Left lobe of liver (tissue), 2 donors: ENCODE results near the gene RASA3. TPM values are rescaled to one million over a fixed set of nuclear protein-coding genes. Genes with fewer than 3 reads are reported as not detected.

Source experiments
- ATAC-seq: fragments of 200-7000 bp; cut with Tn5 transposase; one replicate; pipeline ENCODE4 v1.9.1; 2020; ENCODE audit warnings: mild to moderate bottlenecking, moderate library complexity
- DNase-seq: peaks from one replicate; pipeline ENCODE4 v3.0.0-alpha.2; 2020; ENCODE audit warnings: low spot score
- total RNA-seq: library from RNA; stranded (reverse); gene quantifications from one replicate; pipeline ENCODE4 v1.2.1, GENCODE V29; 2021
- donor health status: DM: no; HTN: no; CAD: no; lungs with moderate emphysema.
- donor health status: DM: no; HTN: yes; CAD: no.

RASA3 gene
- total RNA-seq, 1 donor from 2014 or later, result 4.5 TPM

GRCh38 chr13:113962975-113963374, 169.4 kb downstream of the RASA3 start:
- no peak for DNase-seq
- ATAC-seq, result no peak

DNA sequence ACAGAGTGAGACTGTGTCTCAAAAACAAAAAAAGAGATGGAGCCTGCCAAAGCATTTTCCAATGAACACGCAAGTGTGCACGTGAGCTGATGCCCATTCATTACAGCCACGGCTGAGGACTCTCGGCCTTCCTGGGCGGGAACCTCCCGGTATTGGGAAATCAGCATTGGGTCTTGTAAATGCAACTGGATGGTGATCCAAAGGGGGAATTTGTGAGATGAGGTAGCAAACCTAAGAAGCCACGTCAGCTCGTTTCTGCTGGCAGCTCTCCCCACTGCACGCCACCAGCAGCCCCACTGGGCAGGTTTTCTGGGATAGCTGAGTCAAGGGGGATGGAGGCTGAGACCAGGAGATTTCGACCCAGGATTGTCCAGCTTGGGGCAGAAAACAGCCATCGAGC, 170.0 kb downstream of the RASA3 start:
- no peak for ATAC-seq

GRCh38 chr13:113960276-113960948, 172.0 kb downstream of the RASA3 start:
- ATAC-seq, result no peak

More for the DNA sequence above, 170.0 kb downstream of the RASA3 start:
- no peak for DNase-seq

DNA sequence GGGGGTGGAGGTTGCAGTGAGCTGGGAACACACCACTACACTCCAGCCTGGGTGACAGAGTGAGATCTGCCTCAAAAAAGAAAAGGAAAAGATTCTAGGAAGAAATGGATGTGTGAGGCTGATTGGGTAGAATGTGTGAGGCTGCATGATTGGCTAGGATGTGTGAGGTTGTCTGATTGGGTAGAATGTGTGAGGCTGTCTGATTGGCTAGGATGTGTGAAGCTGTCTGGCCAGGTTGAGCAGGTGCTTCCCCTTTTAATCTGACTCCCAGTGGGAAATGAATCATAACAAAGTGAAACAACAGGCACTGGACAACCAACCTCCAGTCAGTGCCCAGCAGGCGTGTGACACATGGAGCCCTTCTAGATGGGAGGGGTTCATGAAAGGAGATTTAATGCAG, 173.2 kb downstream of the RASA3 start:
- DNase-seq, result no peak
- ATAC-seq, result no peak

More at GRCh38 chr13:113960276-113960948, 172.0 kb downstream of the RASA3 start:
- no peak for DNase-seq

- DNase-seq (no peak), ATAC-seq (no peak)
Observed at GRCh38 chr13:113958373-113958772, 174.1 kb downstream of the RASA3 start.

GRCh38 chr13:113956571-113956970, 175.9 kb downstream of the RASA3 start:
- DNase-seq, result no peak

GRCh38 chr13:113955691-113956090, 176.7 kb downstream of the RASA3 start:
- ATAC-seq (no peak), DNase-seq (no peak)

More at GRCh38 chr13:113956571-113956970, 175.9 kb downstream of the RASA3 start:
- ATAC-seq, result no peak

- ATAC-seq, result no peak
- no peak for DNase-seq
Observed at GRCh38 chr13:113955235-113955634, 177.2 kb downstream of the RASA3 start.

GRCh38 chr13:113954046-113954835, 178.2 kb downstream of the RASA3 start:
- DNase-seq (no peak), ATAC-seq (no peak)

DNA sequence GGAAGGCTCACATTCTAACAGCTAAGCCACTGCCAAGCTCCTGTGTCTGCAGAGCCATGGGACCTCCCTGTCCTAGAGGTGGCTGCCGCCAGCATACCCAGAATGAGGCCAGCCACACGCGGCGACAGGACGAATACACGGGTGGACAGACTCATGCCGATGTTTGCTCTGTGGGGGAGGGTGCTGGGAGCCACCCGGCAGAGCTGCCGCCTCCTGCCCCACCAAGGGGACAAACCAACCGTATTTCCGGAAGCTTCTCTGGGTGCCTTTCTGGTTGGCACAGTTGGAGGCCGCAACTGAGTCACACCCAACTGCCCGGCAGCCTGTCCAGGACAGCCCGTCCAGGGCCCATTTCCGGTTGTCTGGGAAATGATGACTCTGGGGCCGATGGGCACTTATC, 178.9 kb downstream of the RASA3 start:
- no peak for ATAC-seq
- no peak for DNase-seq

GRCh38 chr13:113952983-113953520, 179.4 kb downstream of the RASA3 start:
- no peak for DNase-seq
- no peak for ATAC-seq

DNA sequence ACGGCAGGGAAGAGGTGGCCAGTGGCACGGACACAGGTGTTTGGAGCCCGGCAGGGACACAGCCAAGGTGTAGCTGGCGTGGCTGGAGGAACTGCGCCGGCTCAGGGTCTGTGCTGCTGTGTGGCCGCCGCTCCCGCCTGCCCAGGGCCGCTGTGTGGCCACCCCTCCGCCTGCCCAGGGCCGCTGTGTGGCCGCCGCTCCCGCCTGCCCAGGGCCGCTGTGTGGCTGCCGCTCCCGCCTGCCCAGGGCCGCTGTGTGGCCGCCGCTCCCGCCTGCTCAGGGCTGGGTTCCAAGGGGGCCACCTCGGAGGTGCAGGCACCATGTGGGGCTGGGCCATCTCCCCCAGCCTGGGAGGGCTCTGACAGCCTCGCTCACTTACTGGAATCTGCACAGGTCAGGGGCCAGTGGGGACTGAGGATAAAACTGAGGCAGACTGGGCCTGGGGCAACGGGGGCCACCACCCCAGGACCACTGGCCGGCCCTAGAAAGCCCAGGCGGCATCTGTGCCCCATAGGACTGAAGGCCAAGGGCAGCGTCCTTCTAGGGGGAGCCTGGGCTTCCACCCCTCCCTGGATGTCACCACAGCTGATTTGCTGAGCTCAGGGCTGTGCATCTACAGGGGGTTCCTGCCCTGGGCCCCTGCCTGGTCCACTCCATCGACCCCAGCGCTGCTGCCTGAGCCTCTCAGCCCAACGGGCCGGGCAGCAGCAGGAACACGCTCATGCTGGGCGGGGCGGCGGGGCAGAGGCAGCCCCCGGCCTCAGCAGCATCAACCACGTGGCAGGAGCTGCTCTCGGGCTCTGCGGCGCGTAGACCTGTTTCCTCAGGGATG, 180.1 kb downstream of the RASA3 start:
- ATAC-seq (no peak), DNase-seq (no peak)

DNA sequence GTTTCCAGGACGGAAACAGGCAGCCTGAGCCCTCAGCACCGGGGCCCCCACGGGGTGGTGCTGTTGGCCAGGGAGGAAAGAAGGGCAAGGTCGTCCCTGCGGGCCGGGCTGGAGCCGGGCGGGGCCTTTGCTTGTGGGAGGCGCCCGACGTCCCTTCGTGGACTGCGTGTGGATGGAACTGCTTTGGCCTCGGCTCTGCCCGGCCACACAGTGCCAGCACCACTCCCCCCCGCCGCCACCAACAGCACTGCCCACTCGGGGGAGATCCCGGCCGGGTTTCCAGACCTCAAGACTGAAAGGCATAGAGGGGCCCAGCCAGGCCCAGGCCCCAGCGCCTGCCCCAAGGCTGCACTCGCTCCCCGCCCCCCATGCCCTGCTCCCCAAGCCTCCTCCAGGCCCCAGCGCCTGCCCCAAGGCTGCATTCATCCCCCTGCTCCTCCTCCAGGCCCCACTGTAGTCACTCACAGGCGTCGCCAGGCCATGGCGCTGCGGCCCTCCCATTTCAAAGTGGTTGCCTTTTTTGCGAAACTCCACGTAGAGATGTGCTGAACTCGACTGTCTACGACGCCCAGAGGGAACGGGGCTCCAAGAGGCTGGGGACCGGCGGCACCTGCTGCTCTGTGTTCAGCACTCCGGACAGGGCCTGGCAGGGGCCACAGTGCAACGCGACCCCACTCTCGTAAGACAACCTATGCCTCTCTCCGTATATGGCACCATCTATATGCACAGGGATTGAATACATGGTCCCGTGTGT, 181.0 kb downstream of the RASA3 start:
- DNase-seq (peak; percentile 91), ATAC-seq (peak; percentile 93)

GRCh38 chr13:113950451-113951245, 181.8 kb downstream of the RASA3 start:
- ATAC-seq (peak; percentile 88), DNase-seq (peak; percentile 91)

GRCh38 chr13:113949546-113949945, 182.9 kb downstream of the RASA3 start:
- DNase-seq (no peak), ATAC-seq (no peak)

DNA sequence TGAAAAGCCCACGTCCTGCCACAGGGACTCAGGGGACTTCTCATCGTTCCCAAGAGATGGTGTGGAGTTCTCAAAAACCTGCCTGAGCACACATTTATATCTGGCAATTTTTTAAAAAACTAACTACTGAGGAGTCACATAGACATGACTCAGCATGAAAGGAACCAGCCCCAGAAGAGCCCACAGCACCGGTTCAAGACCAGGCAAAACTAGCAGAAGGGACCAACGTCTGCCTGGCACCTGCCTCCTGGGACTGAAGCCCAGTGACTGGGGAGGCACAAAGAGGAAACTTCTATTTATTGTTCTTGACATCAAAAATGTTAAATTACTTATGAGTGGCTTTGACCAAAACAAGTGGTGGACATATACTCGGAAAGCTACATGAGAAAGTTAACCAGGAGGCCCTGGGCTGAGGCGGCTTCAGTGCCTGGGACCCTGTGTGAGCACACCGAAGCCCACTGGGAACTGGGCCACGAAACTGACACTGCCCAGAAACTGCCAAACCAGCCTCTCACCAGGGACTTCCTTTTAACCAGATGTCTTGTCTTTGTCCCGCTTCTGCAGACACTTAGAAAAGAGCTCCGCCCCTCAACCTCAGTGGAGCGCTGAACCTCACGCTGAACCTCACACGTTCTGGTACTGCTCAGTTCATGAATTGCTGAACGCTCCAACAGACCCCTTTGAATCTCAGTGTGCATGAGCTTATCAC, 184.2 kb downstream of the RASA3 start:
- DNase-seq, result no peak
- ATAC-seq, result no peak

DNA sequence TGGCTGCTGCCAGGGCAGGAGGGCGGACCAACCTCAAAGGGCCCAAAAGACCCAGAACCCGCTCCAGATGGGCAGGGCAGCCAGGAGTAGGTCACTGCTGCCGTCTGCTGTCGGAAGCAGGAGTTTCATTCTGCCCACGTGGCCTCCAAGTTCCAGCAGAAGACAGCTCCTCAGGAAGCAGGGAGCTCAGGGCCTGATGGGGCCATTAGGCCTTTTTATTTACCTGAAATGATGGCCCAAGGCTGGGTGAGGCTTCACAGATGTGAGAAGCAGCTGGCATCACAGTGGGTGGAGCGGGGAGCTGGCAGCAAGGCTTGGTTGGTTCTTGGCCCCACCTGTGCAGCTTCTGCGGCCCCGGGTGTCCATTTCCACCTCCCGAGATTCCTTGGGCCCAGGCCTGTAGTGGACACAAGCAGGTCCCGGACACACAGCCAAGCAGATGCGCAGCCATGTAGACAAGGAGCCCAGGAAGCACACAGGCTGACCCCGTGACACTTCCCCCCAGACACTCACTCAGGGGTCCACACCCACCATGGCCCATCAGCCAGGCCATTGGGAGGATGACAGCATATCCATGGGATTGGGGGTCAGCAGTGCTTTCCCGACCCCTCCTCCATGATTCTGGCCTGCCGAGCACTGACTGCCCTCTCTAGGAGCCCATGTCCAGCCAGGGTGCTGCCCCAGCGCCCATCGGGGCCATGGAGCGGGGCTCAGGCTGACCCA, 185.0 kb downstream of the RASA3 start:
- DNase-seq (no peak), ATAC-seq (no peak)
